Measurements from ENCODE around the gene LYPLA2.
"Not testable (repeated sequence)": the region's sequence is repeated elsewhere in the genome, so short reads cannot be mapped to it uniquely, and the experiment has no call there.

The LYPLA2 gene

DNA sequence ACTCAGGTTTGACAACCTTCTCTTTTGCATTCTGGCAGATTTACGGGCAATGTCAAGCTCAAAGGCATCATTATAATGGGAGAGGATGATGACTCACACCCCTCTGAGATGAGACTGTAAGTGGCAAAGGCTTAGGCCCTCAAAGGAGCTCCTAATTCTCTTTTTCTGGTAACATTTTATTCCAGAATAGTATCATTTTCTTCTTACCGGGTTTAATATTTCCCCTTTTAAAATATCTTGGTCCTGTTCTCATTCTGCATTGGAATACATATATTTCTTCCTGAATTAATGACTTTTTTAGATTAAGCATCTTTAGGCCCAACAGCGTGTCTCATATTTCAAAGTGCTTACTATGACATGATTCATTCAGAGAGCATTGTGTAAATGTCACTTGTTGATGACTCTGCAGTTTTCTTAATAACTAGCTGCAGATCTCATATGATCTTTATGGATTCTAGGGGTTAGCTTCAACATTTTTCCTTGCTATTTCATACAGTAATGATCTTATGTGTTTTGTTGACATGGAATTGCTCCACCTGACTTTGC is 11.0 kb upstream of the LYPLA2 start:
- DNase-seq, result no peak

DNA sequence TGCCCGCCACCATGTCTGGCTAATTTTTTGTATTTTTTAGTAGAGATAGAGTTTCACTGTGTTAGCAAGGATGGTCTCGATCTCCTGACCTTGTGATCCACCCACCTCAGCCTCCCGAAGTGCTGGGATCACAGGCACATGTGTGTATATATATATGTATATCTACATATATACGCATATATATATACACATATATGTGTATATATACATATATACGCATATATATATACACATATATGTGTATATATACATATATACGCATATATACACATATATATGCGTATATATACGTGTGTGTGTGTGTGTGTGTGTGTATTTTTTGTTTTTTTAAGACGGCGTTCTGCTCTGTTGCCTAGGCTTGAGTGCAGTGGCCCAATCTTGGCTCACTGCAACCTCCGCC is 7.8 kb upstream of the LYPLA2 start:
- not testable (repeated sequence) for DNase-seq

DNA sequence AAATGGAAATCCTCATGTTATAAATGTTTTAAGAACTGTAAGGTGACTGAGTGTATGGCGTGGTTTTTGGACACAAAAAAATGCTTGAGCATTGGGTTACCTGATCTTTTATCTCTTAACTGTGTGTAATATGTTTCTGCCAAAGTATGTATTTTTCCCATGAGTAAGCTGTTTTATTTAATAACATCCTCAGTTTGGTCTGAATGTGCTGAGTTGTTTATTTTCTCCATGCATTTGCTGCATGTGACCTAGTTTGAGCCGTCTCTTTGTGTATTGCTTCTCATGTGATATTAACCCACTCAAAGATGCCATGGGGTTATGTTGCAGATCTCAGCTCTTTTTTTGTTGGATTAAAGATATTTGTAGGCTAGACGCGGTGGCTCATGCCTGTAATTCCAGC is 6.1 kb upstream of the LYPLA2 start:
- DNase-seq, result no peak

- DNase-seq, result no peak
These were observed 3.2 kb upstream of the LYPLA2 start for GRCh38 chr1:23787701-23788100.

- DNase-seq, result no peak
These were observed 2.2 kb upstream of the LYPLA2 start for GRCh38 chr1:23788695-23789094.

GRCh38 chr1:23791516-23792047 is 637 bp downstream of the LYPLA2 start:
- DNase-seq, result no peak

DNA sequence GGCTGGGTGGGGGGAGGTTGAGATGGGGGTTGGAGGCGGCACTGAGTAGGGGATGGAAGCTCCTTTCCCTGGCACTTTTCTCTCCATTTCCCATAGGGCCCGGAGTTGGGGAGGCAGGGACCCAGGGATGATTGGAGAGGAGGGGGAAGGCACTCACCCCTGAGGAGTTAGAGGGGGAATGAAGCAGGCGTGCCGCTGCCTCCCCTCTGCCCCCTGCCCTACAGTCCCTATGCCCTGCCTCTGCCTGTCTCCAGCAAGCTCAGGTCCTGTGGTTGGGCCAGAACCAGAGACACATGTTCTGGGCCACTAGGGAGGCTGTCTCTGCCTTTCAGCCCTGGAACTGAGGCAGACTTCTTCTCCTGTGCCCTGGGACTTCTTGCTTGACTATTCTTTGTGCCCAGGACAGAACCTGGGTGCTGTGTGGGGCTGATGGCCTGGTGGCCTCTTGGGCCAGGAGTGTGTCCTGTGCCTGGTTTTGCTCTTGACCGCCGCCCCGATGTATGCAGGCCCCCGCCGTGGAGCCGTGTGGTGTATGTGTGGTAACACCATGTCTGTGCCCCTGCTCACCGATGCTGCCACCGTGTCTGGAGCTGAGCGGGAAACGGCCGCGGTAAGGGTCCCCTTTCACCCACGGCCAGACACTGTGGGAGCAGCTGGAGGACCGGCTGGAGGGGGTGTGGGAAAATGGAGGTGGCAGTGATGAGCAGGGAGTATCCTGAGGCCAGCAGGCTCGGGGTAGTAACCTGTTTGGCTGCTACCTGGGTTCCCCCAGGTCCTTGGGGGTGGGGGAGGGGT is 1.4 kb downstream of the LYPLA2 start:
- DNase-seq, result no peak

- peak; percentile 38 for DNase-seq
These were observed 2.3 kb downstream of the LYPLA2 start for GRCh38 chr1:23793018-23793781.

DNA sequence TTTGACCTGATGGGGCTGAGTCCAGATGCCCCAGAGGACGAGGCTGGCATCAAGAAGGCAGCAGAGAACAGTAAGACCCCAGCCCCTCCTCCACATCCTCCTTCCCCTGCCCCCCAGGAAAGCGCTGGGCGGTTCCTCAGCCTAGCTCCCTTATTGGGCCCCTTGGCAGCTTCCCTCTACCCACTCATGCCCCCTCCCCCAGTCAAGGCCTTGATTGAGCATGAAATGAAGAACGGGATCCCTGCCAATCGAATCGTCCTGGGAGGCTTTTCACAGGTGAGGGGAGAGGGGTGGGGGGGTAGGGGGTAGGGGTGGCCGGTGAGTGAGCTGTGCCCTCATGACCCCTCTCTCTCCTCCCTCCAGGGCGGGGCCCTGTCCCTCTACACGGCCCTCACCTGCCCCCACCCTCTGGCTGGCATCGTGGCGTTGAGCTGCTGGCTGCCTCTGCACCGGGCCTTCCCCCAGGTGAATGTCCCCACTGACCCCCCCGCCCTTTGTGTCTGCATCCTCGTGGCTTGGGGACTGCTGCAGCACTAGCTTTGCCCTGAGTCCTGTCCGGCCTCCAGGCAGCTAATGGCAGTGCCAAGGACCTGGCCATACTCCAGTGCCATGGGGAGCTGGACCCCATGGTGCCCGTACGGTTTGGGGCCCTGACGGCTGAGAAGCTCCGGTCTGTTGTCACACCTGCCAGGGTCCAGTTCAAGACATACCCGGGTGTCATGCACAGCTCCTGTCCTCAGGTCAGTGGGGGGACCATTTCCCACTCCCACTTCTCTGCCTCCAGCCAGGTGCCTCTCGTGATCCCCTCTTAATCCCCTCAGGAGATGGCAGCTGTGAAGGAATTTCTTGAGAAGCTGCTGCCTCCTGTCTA is 3.2 kb downstream of the LYPLA2 start:
- DNase-seq, result no peak

GRCh38 chr1:23794732-23795182 is 3.8 kb downstream of the LYPLA2 start:
- not testable (repeated sequence) for DNase-seq

DNA sequence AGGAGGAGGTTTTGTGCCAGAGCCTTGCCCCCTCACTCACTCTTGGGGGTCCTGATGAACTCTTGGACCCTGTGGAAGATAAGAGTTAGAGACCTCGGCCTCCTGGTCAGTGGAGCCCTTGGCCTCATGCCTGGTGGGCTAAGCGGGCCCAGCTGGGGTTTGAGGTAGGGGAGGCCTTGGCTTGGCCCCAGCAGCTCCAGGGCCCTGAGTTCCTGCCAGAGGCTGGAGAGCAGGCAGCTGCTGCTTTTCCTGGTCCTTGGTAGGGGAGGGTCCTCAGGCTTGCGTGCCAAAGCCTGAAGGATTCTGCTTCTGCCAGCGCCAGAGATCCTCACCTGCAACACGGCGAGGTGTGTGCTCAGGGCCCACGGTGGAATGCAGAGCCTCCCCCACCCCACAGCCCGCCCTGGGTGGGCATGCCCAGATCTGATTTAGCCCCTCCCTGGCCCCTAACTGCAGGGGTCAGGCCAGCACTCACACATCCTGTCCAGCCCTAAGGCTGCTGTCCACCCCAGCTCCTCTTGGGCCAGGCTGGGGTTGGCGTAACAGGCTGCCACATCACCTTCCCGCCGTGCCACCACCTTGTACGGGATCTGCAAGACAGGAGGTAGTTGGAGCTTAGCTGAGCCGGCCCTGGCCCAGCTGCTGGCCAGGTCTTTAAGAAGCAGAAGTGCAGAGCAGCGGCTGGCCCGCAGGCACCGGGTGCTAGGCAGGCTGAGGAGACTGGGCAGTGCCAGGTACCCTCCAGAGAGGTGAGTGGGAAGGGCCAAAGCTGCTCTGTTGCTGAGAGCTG is 4.9 kb downstream of the LYPLA2 start:
- DNase-seq, result no peak

DNA sequence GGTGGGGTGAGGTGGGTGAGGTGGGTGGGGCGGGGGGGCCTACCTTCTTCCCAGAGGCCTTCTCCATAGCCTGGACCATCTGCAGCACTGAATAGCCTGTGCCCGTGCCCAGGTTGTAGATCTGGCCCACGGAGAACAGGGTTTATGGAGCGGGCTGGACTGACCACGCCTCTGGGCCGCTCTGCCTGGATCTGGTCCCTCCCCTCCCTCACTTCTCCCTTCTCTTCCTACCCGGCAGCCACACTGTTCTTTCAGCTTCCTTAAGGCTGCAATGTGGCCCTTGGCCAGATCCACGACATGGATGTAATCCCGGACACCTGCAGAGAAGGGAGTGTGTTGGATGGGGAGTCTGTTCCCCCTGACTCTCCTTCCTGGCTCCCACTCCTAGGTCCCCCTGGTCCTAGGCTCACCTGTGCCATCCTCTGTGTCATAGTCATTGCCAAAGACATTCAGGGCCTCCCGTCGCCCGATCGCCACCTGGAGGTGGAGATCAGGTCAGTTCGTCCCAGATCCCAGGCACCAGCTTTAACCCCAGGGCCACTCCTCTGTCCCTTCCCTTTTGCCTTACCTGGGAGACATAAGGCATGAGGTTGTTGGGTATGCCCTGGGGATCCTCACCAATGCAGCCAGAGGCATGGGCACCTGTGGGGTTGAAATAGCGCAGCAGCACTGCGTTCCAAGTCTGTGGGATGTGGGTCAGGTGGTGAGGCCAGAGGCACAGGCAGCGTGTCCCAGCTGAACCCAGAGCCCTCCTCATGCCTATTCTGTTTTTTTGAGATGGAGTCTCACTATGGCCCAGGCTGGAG is 5.7 kb downstream of the LYPLA2 start:
- DNase-seq, result no peak

DNA sequence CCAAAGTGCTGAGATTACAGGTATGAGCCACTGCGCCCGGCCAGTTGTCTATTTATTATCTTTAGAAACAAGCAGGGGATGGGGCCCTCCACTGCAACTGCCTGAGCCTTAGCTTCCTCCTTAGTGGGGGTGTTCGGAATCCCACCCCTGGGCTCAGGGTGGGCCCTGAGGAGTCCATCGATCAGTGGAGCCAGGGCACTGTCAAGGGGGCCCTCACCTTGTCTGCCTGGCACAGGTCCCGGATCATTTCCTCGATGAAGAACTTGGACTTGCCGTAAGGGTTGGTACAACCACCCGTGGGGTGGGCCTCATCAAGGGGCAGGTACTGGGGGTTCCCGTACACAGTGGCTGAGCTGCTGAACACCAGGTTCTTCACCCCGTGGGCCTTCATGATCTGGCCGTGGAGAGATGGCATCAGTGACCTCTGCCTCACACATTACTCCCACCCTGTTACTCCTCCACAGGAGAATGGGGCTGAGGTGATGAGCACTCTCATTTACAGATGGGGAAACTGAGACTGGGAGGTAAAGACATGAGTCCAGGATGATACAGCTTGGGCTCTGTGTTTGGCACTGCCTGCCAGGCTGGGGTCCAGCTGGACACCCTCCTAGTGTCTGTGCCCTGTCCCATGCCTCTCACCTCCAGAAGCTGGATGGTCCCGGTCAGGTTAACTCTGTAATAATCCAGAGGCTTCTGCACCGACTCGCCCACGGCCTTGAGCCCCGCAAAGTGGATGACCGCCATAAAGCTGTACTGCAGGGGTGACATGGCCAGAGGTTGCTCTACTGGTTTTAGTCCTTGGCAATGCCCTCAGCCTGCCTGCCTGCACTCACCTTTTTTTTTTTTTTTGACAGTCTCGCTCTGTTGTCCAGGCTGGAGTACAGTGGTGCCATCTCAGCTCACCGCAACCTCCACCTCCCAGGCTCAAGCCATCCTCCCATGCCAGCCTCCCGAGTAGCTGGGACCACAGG is 6.8 kb downstream of the LYPLA2 start:
- DNase-seq, result no peak

GRCh38 chr1:23798662-23799142 is 7.8 kb downstream of the LYPLA2 start:
- DNase-seq, result no peak

- DNase-seq, result no peak
These were observed 8.3 kb downstream of the LYPLA2 start for GRCh38 chr1:23799255-23799569.

- DNase-seq, result peak; percentile 72
These were observed 8.8 kb downstream of the LYPLA2 start for GRCh38 chr1:23799570-23800399.

DNA sequence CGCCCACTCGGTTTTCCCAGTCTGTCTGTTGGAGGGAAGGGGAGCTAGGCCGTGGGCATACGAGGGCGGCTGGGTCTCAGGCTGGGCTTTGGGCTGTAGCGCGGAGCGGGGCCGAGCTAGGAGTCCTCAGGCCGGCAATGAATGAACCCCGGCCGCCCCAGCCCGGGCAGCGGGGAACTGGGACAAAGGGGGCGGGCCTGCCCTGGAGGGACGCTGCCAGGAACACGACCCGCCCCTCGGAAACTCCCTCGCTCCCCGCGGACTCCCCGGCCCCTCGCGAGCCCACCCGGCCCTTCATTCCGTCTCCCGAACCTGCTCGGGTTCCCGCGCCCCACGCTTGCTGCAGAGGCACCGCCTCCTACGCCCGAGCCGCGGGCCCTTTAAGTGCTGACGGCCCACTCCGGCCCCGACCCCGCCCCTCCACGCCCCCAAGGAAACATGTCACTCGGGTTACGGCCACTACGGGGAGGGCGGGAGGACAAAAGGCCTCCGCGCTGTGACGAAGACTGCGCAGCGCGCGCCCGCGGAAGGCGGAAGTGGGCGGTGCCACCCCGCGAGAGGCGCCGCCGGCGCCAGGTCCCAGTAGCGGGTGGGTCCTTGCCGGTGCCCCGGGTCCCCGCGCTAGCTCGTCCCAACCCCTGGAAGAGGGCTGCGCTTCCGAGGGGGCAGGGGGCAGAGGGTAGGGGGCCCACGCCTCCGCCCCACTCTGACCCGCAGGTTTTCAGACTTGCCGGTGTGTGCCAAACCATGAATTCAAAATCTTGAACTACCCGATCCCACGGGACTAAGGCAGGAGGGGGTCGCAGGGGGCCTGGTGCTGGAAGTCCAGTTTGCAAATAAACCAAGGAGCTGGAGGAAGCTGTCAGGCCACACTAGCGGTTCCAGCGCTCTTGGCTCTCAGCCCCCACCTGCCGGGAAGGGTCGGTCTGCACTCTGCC is 9.7 kb downstream of the LYPLA2 start, which contains the start of gene GALE:
Gene GALE, minus strand, starts transcription at position 355 of the 938 bp plus-strand sequence. CDS start 1,747 bp downstream, outside the sequence.
- DNase-seq, result peak; percentile 88
